HFFc6 (cell line): ENCODE data around the gene HEATR3. TPM values are rescaled to one million over a fixed set of nuclear protein-coding genes. Genes with fewer than 3 reads are reported as not detected.
A peak's percentile ranks its signal among the peaks of the same experiment; 100 is the strongest.

ENCODE experiments used
- DNase-seq: peaks from one replicate; pipeline ENCODE4 v3.0.0-alpha.2; 2018
- H3K27ac Mint-ChIP-seq: 2 replicates; pipeline ENCODE4 v1.8.0; 2020; ENCODE audit warnings: mild to moderate bottlenecking, mixed read lengths
- H3K27me3 Mint-ChIP-seq: 2 replicates; pipeline ENCODE4 v1.8.0; 2021; ENCODE audit warnings: mild to moderate bottlenecking, moderate library complexity, mixed read lengths; ENCODE audit not compliant: insufficient read depth
- H3K36me3 Mint-ChIP-seq: 2 replicates; pipeline ENCODE4 v1.8.0; 2021; ENCODE audit warnings: low read depth, mixed read lengths
- H3K4me1 Mint-ChIP-seq: 2 replicates; pipeline ENCODE4 v1.8.0; 2020; ENCODE audit warnings: low read depth, mixed read lengths
- H3K4me3 Mint-ChIP-seq: 2 replicates; pipeline ENCODE4 v1.8.0; 2020; ENCODE audit warnings: mild to moderate bottlenecking, moderate library complexity, mixed read lengths
- H3K9me3 Mint-ChIP-seq: 2 replicates; pipeline ENCODE4 v1.8.0; 2020; ENCODE audit warnings: mild to moderate bottlenecking, mixed read lengths
- CTCF ChIP-seq: fragments of 200-600 bp; sonication (generic); IDR thresholded peaks from 2 replicates; pipeline ENCODE4 v1.5.0; 2021; ENCODE audit warnings: antibody characterized with exemption, mild to moderate bottlenecking
- total RNA-seq, 6 experiments: library from RNA; stranded (reverse); fragmentation: NEBNext Ultra II Directional; extraction: Animal tissue kit (Norgen Biotek cat#: 25700); gene quantifications; 2 replicates in 1 of 6; 3 replicates in 5 of 6; pipeline ENCODE4 v1.2.3, GENCODE V29; 2021

HEATR3 gene
- total RNA-seq, 6 experiments from 2014 or later: 17.2 to 23.8 (median 19.6) TPM

- peaks cover 46% of the 10 kb centered on the region for H3K4me1 Mint-ChIP-seq
- DNase-seq: no peak
- H3K36me3 Mint-ChIP-seq: peaks cover 32% of the 10 kb centered on the region
- TF ChIP-seq CTCF: no peak
- H3K27me3 Mint-ChIP-seq: no peaks in the 10 kb centered on the region
- H3K4me3 Mint-ChIP-seq: no peak overlapping the region
- peak overlapping the region; percentile 21; the same call in 1 of the 2 replicates for H3K27ac Mint-ChIP-seq
- H3K9me3 Mint-ChIP-seq: no peaks in the 10 kb centered on the region
Measured at GRCh38 chr16:50071075-50071671, 5.4 kb downstream of the HEATR3 start.

GRCh38 chr16:50072730-50073129, 7.0 kb downstream of the HEATR3 start:
- no peak for TF ChIP-seq CTCF
- Mint-ChIP-seq H3K4me3 (no peak overlapping the region), H3K27ac (no peak overlapping the region), H3K4me1 (peaks cover 33% of the 10 kb centered on the region), H3K36me3 (peaks cover 28% of the 10 kb centered on the region), H3K9me3 (no peaks in the 10 kb centered on the region), H3K27me3 (no peaks in the 10 kb centered on the region)
- no peak for DNase-seq

GRCh38 chr16:50079397-50080140, 13.8 kb downstream of the HEATR3 start:
- Mint-ChIP-seq H3K4me1 (peaks cover 21% of the 10 kb centered on the region), H3K27me3 (no peaks in the 10 kb centered on the region; the same call in 1 of the 2 replicates), H3K36me3 (peaks cover 34% of the 10 kb centered on the region), H3K4me3 (no peak overlapping the region), H3K27ac (no peak overlapping the region; the same call in 1 of the 2 replicates), H3K9me3 (no peaks in the 10 kb centered on the region)
- no peak for TF ChIP-seq CTCF
- DNase-seq: no peak

GRCh38 chr16:50081428-50082018, 15.8 kb downstream of the HEATR3 start:
- Mint-ChIP-seq H3K27me3 (no peaks in the 10 kb centered on the region; the same call in 1 of the 2 replicates), H3K27ac (no peak overlapping the region), H3K9me3 (no peaks in the 10 kb centered on the region), H3K4me3 (no peak overlapping the region), H3K36me3 (peaks cover 35% of the 10 kb centered on the region), H3K4me1 (peaks cover 21% of the 10 kb centered on the region)
- DNase-seq: no peak
- no peak for TF ChIP-seq CTCF

- no peak overlapping the region for H3K4me3 Mint-ChIP-seq
- no peaks in the 10 kb centered on the region for H3K9me3 Mint-ChIP-seq
- H3K4me1 Mint-ChIP-seq: peaks cover 12% of the 10 kb centered on the region; the same call in 1 of the 2 replicates
- TF ChIP-seq CTCF: no peak
- H3K27me3 Mint-ChIP-seq: no peaks in the 10 kb centered on the region; the same call in 1 of the 2 replicates
- no peak for DNase-seq
- H3K36me3 Mint-ChIP-seq: peaks cover 32% of the 10 kb centered on the region
- H3K27ac Mint-ChIP-seq: no peak overlapping the region
Measured at GRCh38 chr16:50083996-50084395, 18.2 kb downstream of the HEATR3 start.
